A673 (cell line): ENCODE results near the gene PTN. TPM values are rescaled to one million over a fixed set of nuclear protein-coding genes. Genes with fewer than 3 reads are reported as not detected.
A peak's percentile ranks its signal among the peaks of the same experiment; 100 is the strongest.

ENCODE experiments used
- BruUV-seq: library from RNA; stranded (reverse); fragments of 400-500 nt; replicated peaks from 2 replicates; lab custom pipeline; 2021; lab: Mats Ljungman, UMichigan
- CTCF ChIA-PET: fragments of 300-600 bp; sonication (Branson Sonifier 250); formaldehyde crosslinking; loops from one replicate; lab custom pipeline; 2022; ENCODE audit warnings: antibody characterized with exemption; lab: Charles Lee
- POLR2A ChIA-PET: fragments of 300-600 bp; sonication (Branson Sonifier 250); formaldehyde crosslinking; loops from one replicate; lab custom pipeline; 2022; ENCODE audit warnings: antibody characterized with exemption; ENCODE audit not compliant: low non-redundant PET; lab: Charles Lee
- DNase-seq: peaks from one replicate; pipeline ENCODE4 v3.0.0-alpha.2; 2015; ENCODE audit warnings: low spot score
- H3K27ac ChIP-seq: fragments of 200-600 bp; sonication (generic); 2 replicates; pipeline ENCODE4 v1.5.1; 2016; ENCODE audit warnings: mixed run types, low read depth, mild to moderate bottlenecking, mixed read lengths, antibody characterized with exemption, low read length; ENCODE audit not compliant: poor library complexity, severe bottlenecking
- H3K27me3 ChIP-seq: fragments of 200-600 bp; sonication (generic); replicated peaks from 2 replicates; pipeline ENCODE4 v1.6.1; 2017; ENCODE audit warnings: mixed run types, low read depth, mild to moderate bottlenecking, mixed read lengths, antibody characterized with exemption, low read length; ENCODE audit not compliant: insufficient read depth, poor library complexity
- H3K36me3 ChIP-seq: fragments of 200-600 bp; sonication (generic); 2 replicates; pipeline ENCODE4 v1.6.1; 2016; ENCODE audit warnings: mixed run types, mild to moderate bottlenecking, mixed read lengths, antibody characterized with exemption, low read length; ENCODE audit not compliant: insufficient read depth, poor library complexity, severe bottlenecking
- H3K4me1 ChIP-seq: fragments of 200-600 bp; sonication (generic); 2 replicates; pipeline ENCODE4 v1.6.1; 2017; ENCODE audit warnings: mixed run types, mild to moderate bottlenecking, mixed read lengths, antibody characterized with exemption, low read length; ENCODE audit not compliant: insufficient read depth, poor library complexity, severe bottlenecking
- H3K4me3 ChIP-seq: fragments of 200-600 bp; sonication (generic); 2 replicates; pipeline ENCODE4 v1.5.1; 2016; ENCODE audit warnings: low read depth, mixed run types, mild to moderate bottlenecking, mixed read lengths, low read length; ENCODE audit not compliant: poor library complexity, severe bottlenecking
- H3K9me3 ChIP-seq: fragments of 200-600 bp; sonication (generic); 2 replicates; pipeline ENCODE4 v1.6.1; 2016; ENCODE audit warnings: mixed run types, low read depth, mild to moderate bottlenecking, mixed read lengths, antibody characterized with exemption, low read length; ENCODE audit not compliant: poor library complexity, severe bottlenecking
- CTCF ChIP-seq: fragments of 300-800, 200-600 bp; sonication (generic); conservative IDR thresholded peaks from 2 replicates; pipeline ENCODE4 v1.5.1; 2017; ENCODE audit warnings: low read depth, mild to moderate bottlenecking, antibody characterized with exemption, low read length, moderate library complexity, mixed read lengths
- EZH2 ChIP-seq: fragments of 200-600 bp; sonication (generic); IDR thresholded peaks from 2 replicates; pipeline ENCODE4 v1.6.1; 2017; ENCODE audit warnings: borderline replicate concordance, low read depth, mild to moderate bottlenecking, mixed read lengths, antibody characterized with exemption, low read length; ENCODE audit not compliant: poor library complexity, severe bottlenecking
- intact Hi-C: fragments of 100-400 bp; cut with micrococcal nuclease; formaldehyde crosslinking; loops from one replicate; pipeline ENCODE4 v1.10.0; 2022; ENCODE audit not compliant: unreplicated experiment
- total RNA-seq: library from RNA; stranded (reverse); gene quantifications from 2 replicates; pipeline ENCODE4 v1.2.3, GENCODE V29; 2021

PTN gene
- total RNA-seq, 1 experiment from 2014 or later = 0.41 TPM

- ChIA-PET POLR2A (no interaction called here), CTCF (no interaction called here)
- Histone ChIP-seq H3K9me3 (no peaks in the 10 kb centered on the region), H3K27me3 (no peaks in the 10 kb centered on the region), H3K4me1 (no peaks in the 10 kb centered on the region), H3K36me3 (no peaks in the 10 kb centered on the region), H3K4me3 (no peak overlapping the region), H3K27ac (no peak overlapping the region)
- intact Hi-C loops = no loop called here
- DNase-seq = no peak
- BruUV-seq = no TSS peak
- TF ChIP-seq CTCF (no peak), EZH2 (no peak)
Measured at GRCh38 chr7:137289101-137289500, 54.4 kb downstream of the PTN start.

GRCh38 chr7:137287651-137288258, 55.8 kb downstream of the PTN start:
- TF ChIP-seq CTCF (peak; percentile 60), EZH2 (no peak)
- DNase-seq = peak; percentile 3
- Histone ChIP-seq H3K27me3 (no peaks in the 10 kb centered on the region), H3K27ac (no peak overlapping the region), H3K4me1 (no peaks in the 10 kb centered on the region), H3K4me3 (no peak overlapping the region), H3K36me3 (no peaks in the 10 kb centered on the region), H3K9me3 (no peaks in the 10 kb centered on the region)
- no TSS peak for BruUV-seq
- ChIA-PET CTCF (no interaction called here), POLR2A (no interaction called here)
- intact Hi-C loops = no loop called here

- CTCF ChIA-PET = no interaction called here
- no peak overlapping the region for H3K4me3 ChIP-seq
Measured at GRCh38 chr7:137283153-137283552, 60.4 kb downstream of the PTN start.

More at GRCh38 chr7:137283153-137283552, 60.4 kb downstream of the PTN start:
- Histone ChIP-seq H3K36me3 (no peaks in the 10 kb centered on the region), H3K27me3 (no peaks in the 10 kb centered on the region), H3K9me3 (no peaks in the 10 kb centered on the region), H3K27ac (no peak overlapping the region), H3K4me1 (no peaks in the 10 kb centered on the region)
- DNase-seq = no peak
- POLR2A ChIA-PET = no interaction called here
- intact Hi-C loops = no loop called here
- BruUV-seq = no TSS peak
- no peak for TF ChIP-seq CTCF
- TF ChIP-seq EZH2 = no peak
